HG02678 (cell line): ENCODE measurements around the gene CCT6B.
"Not testable (repeated sequence)": the region's sequence is repeated elsewhere in the genome, so short reads cannot be mapped to it uniquely, and the experiment has no call there.

Experiments used
- ATAC-seq: cut with Tn5 transposase; IDR thresholded peaks from one replicate; pipeline ENCODE4 v1.9.1; 2021; ENCODE audit warnings: mild to moderate bottlenecking, moderate library complexity; ENCODE audit not compliant: unreplicated experiment

CCT6B gene

DNA sequence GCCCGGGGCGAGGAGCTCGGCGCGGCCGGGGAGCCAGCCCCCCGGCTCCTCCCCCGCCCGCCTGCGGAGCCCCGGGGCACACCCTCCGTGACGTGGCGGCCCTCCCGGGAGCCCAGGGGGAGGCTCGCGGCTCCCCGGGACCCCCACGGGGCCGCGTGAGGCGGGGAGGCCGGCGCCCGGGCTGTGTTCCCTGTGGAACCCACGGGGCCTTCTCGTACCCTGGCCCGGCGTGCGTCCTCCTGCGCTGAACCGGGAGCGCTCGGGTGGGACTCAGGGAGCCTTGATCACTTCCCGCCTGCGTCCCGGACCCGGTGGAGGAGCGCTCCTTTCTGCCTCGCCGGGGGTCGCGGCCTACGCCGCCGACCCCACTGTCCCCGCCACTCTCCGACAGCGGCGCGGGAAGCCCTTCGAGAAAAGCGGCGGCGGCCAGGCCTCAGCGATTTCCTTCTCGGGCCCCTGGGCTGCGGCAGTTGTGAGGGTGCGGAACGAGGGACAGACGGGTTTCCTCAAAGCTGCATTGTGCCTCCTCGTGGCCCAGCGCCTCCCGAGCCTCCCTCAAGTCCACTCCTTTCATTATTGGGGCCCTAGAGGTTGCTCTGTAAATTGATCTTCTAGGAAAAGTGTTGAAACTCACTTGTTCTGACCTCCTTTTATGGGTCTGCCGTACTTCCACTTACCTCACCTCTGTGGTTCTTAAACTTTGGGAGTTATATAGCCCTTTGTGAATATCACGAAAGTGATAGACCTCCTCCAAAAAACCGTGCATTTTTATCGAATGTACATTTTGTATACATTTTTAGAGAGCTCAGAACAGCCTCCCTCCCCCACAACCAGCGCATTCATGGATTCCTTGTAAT, 19.6 kb upstream of the CCT6B start:
- ATAC-seq: peak; percentile 82

DNA sequence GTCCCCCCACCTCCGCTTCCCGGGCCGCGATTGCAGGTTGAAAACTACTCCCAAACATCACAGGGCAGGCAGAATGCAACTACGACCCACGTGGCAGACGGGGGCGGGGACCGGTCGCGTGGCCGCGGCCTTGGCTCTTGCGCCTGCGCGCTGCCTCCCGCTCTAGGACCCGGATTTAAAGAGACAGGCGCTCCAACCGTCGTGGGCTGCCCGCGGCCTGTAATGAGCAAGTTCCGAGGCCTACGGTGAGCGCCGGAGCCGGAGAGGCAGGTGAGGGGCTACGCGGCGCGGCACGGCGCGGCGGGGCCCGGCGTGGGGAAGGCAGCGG, 19.1 kb upstream of the CCT6B start, which contains the start of gene LIG3:
TSS of gene LIG3 (plus strand) at position 160 of the 328 bp plus-strand sequence. CDS start 2,494 bp downstream, outside the sequence.
- peak; percentile 85 for ATAC-seq

DNA sequence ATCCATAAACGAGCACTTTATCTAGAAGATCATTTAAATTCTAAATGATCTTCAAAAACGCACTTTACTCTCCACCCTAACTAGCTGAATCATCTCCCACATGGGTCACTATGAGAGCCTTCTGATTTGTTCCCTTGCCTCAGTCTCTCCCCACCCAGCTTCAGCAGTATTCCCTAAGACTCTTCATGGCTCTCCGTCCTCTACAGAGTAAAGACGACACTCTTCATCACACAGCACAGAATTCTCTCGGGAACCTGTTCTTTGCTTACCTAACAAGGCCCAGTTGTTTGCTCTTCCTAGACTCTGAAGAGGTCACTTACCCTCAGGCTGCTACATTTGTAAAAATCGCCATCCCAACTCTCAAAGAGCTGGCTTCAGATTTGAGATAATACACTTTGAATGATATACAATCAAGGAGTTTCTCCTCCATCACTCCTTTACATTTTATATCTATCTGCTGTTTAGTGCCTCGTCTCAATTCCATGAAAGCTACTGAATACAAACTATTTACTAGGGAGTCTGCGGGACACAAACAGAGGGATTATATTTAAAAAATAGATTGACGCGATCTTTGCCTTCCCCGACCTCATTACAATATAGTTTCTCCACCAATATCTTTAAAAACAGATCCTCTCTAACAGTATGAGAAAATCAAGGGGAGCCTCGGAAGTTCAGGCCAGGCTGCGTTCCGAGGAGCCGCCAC, 18.5 kb upstream of the CCT6B start:
- ATAC-seq: no peak

DNA sequence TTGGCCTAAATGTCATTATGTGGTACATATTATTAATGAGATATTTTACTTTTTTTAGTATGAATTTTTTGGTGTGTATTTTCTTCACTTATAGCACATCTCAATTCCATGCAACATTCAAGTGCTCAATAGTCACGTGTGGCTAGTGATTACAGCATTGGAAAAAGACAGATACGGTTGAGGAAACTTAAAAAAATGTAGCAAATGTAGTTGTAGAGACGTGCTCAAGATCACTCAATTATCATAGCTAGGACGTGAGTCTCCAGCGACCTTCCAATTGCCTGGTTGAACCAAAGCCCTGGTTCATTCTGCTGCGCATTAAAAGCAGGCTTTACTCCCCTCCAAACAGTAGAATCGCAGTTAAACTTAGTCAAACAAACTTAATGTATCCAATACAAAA, 17.9 kb upstream of the CCT6B start:
- ATAC-seq: no peak

DNA sequence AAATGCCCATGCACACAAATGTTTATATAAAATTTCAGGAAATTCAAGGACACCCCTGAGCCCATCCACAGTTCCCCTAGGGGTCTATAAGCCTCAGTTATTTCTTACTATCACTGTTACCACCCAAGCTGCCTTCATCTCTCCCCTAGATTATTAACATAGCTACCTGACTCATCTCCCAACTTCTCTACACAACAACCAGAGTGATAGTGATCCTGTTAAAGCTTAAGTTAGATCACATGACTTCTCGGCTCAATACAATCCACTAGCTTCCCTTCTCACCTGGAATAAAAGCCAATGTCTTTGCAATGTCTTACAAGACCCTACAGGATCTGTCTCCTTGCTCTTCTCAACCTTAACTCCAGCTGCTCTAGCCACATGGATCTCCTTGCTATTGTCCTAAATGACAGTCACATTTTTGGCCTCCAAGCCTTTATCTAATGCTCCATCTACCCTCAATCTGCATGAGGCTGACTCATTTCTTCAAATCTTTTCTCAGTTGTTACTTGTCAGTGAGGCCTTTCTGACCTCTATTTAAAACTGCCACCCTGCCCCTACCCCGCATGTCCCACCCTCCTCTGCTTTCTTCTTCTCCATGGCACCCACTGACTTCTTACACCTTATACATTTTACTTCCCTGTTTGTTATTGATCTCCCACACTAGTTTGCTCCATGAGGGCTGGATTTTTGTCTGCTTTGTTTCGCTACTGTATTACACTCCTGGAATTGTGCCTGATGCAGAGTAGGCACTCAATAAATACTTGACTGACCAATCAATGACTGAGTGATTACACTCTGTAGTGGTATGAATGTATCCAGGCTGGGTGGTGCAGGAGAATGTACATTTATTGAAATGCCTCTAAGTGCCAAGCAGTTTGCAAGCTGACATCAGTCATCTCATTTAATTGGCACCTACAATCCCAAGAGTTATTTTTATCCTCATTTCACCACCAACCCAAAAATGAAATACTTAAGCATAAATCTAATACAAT, 13.8 kb upstream of the CCT6B start:
- ATAC-seq: no peak

DNA sequence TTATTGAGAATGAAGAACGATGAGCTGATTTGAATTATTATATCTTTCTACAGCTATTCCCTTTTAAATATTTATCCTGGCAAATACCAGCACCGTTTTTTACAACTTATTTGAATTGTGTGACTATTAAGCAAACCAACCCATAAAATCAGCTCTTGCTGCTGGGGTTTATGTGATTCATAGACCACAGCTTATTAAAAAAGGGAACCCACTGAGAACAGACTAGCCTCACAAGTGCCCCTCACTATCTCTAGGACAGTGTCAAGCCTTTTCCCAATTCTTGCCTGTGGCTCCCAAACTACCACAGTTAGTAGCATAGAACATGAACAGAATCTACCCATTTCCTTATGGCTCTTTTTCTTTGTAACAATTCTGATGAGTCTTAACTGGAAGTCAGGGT, 12.9 kb upstream of the CCT6B start:
- no peak for ATAC-seq

DNA sequence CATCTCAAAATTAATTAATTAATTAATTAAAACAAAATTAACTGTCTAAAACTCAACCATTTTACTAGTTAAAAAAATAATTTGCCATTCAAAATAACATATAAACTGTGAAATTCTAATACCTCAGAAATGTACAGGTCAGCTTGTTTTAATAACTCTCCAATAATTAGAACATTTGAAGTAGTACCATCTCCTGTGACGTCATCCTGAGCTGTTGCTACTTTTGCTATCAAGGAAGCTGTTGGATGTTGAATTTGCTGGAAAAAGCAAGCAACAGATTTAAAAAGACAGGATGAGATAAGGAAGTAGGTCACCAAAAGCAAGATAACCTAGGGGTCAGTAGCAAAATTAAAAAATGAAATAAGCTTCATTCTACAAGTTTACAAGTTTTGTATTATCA, 2.8 kb downstream of the CCT6B start:
- no peak for ATAC-seq

DNA sequence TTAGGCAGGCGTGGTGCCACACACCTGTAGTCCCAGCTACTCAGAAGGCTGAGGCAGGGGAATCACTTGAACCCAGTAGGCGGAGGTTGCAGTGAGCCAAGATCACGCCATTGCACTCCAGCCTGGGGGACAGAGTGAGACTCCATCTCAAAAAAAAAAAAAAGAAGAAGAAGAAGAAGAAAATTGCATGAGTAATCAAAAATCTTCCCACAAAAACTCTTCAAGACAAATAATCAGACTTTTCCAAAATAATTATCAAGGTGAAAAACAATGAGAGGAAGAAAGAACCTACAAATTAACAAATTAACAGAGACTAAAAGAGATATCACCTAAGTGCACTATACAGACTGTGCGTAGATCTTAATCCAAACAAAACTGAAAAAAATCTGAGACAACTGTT, 10.5 kb downstream of the CCT6B start:
- ATAC-seq: not testable (repeated sequence)

DNA sequence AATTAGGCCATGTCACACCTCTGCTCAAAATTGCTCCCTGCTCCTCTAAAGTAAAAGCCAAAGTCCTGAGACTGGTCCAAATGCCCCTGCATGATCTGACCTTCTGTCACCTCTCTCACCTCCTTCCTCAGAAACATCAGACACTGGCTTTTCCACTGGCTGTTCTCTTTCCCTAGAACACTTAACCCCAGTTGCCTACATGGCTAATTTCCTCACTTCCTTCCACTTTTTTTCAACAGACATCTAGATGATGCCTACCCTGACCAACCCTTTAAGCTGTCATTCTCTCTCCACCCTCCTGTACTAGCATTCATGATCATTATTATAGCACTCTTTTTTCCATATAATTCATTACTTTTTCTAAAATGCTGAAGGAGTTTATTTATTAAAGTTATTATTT, 31.0 kb downstream of the CCT6B start:
- ATAC-seq: no peak

DNA sequence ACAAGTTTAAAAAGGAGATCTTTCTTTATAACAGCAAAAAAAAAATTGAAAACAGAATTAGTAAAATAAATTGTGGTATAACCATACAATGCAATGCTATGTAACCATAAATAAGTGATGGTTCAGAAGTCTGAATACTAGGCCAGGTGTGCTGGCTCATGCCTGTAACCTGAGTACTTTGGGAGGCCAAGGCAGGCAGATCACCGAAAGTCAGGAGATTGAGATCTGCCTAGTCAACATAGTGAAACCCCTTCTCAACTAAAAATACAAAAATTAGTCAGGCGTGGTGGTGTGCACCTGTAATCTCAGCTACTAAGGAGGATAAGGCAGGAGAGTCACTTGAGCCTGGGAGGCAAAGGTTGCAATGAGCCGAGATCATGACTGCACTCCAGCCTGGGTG, 34.6 kb downstream of the CCT6B start:
- ATAC-seq: no peak

DNA sequence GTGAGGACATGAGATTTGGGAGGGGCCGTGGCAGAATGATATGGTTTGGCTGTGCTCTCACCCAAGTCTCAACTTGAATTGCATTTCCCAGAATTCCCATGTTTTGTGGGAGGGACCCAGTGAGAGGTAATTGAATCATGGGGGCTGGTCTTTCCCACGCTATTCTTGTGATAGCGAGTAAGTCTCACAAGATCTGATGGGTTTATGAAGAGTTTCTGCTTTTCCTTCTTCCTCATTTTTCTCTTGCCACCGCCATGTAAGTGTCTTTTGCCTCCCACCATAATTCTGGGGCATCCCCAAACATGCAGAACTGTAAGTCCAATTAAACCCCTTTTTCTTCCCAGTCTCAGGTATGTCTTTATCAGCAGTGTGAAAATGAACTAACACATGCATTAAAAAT, 40.6 kb downstream of the CCT6B start:
- no peak for ATAC-seq

DNA sequence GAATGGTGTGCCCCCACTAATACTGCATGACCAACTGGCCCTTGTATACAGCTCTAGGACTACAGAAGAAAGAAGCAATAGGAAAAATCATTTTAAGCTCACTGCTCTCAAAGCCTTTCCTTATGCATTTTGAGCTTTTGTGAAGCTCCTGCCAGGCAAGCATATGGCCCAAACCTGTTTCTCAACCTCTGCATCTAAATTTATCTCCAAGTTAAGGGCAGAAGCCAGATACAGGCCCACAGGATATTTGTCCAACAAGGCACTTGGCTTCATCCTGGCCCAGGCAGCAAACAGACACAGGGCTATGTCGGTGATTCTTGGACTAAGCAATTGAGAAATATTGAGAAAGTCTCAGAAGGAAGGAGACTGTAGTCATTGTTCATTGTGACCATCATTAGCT, 43.9 kb downstream of the CCT6B start:
- ATAC-seq: no peak

DNA sequence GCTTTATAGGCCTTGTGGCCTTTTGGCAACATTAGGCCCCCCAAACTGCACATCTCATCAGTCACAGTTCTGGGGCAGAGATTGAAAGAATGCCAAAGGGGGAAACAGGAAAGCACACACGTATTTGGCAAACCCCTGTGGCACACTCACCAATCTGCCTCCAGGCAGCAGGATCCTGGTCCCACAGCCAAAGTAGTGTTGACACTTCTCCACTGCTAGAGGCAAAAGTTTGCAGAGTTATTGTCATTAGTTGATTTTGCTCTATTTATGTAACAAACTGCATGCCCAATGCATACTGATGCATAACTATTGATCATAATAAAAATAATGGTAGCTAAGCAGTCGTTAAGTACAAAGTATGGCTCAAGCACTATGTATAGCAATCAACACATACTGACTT, 45.1 kb downstream of the CCT6B start:
- ATAC-seq: no peak

DNA sequence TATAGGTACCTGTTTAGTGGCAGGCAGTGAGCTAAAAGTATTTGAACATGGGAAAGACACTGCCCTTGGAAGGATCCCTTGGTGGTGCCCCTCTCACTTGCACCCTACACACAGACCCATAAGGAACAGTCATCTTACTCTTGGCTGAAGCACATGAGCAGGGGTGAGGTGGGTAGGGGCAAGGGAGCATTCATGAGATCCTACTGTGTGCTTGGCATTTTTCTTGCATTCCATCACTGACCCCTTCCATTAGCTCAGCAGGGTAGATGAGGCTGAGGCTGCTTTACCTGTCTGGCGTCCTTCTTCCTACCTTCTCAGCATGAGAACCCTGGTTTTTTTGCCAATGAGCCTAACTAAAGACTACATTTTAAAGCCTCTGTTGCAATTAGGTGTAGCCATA, 48.3 kb downstream of the CCT6B start:
- no peak for ATAC-seq

DNA sequence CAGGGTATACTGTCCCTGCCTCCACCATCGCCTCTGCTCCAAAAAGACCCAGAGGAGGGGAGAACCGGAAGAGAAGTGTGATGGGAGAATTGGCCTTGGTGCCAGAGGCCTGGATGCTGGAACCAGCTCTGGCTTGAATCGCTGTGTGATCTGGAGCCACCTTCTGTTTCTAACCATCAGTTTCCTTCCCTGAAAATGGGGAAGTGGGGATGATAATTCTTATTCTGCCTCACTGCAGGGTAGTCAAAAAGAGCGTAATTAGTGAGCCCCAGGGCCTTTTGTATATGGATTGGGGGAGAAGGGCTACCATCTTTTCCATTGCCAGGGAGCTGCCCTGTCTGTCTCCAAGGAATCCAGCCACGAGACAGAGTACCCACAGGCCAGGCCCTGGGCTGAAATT, 52.2 kb downstream of the CCT6B start:
- no peak for ATAC-seq

DNA sequence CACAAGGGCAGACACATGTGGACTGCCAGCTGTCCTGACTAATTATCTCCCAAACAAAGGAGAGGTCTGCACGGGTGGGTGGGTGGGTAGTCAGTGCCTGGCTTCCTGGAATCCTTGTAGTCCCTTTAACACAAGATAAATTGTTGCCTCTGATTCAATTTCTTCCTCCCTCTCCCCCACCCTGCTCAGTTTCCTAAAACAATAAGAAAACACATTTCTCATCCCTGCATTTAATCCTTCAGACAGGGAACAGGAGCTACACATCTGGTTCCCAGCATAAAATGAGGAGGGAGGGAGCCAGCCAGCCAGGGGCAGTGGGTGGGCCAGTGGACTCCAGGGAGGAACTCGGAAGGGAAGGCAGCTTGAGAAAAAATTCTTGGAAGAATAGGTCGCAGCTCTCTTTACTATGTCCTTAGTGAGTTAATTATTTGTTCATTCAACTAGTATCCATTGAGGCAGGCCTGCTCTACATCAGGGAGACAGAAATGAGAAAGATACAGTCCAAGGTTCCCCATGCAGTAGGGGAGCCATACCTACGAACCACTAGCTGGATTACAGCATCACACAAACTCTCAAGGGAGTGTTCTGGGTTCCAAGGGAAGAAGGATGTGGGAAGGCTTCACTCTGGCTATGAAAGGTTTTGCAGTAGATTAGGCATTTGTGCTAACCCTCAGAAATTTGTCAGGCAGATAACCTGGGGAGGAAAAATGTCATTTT, 58.3 kb downstream of the CCT6B start:
- ATAC-seq: no peak

DNA sequence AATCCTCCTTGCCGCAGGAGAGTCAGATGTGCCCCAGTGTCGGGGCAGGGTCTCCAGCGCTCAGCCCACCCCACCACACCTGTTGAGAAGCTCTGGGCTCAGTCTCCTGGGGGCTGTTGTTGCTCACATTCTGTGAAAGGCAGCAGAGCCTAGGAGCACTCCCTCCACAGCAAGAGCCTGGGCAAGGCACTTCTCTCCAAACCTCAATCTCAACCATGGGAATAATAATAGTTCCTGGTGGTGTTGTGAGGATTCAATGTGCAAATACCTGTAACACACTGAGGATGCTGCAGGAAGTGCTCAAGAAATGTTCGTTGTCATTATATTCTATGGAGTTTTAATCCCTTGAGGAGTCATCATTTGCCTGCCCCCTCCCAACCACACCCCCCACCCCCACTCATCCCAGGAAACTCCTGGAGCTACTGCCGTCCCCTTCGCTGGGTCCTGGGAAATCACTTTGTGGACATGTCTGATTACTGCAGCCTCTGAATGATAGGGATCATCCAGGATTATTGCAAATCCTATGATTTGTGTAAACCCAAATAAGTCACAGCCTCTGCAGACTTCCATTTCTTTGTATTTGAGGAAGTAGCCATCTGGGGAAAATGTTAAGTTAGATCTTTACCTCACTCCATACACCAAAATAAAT, 61.5 kb downstream of the CCT6B start:
- ATAC-seq: no peak

DNA sequence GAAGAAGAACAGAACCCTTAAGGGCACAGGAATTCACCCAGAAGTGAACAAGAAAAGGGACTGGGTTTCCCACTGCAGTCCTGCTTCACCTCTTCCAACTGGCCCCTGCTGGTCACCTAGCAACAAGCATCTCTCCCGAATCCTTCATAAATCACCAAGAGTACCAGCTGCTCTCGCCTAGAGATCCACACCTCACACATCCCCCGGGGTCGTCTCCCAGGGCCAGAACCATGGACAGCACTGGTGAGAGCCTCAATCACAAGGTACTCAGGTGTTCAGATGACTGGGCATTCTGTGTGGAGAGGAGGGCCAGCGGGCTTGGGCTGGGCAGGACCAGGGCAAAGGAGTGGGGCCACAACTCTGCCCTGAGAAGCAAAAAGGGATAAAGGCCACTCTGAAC, 65.9 kb downstream of the CCT6B start:
- ATAC-seq: no peak

DNA sequence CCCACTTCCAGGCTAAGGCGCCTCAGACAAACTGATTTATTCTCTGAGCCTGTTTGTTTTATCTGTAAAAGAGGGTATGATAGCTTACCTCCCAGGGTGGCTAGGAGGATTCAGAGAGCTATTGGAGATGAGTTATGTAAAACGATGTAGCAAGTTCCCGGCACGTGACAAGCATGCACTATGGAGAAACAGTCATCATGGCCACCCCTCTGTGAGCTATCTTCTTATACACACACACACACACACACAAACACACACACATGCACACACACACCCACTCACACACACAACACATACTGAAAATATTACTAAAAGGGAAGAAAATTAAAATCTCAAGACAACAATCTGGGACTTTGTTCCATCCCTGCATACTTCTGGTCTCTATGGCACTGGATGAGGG, 66.3 kb downstream of the CCT6B start:
- ATAC-seq: no peak
